K562 (cell line): ENCODE results near the gene TBC1D20. TPM values are rescaled to one million over a fixed set of nuclear protein-coding genes. Genes with fewer than 3 reads are reported as not detected.

Experiments used
- ATAC-seq: fragments of 200-7000 bp; cut with Tn5 transposase; 3 replicates; pipeline ENCODE4 v1.9.1; 2020; ENCODE audit warnings: moderate library complexity
- BruUV-seq: library from RNA; stranded (reverse); fragments of 400-500 nt; replicated peaks from 2 replicates; lab custom pipeline; 2021; lab: Mats Ljungman, UMichigan
- CTCF ChIA-PET: fragments of 300-600 bp; formaldehyde crosslinking; extraction: SDS; loops from one replicate; lab custom pipeline; 2021; ENCODE audit warnings: low intra/inter-chr PET ratio; lab: Yijun Ruan, JAX
- POLR2A ChIA-PET: fragments of 300-600, 350-650 bp; sonication (Branson Sonifier 250); formaldehyde crosslinking; extraction: SDS; loops from one replicate; lab custom pipeline; 2021; ENCODE audit warnings: antibody characterized with exemption, inconsistent platforms; lab: Yijun Ruan, JAX
- DNase-seq, 4 experiments: peaks; one replicate each; pipeline versions ENCODE4 v3.0.0 to v3.0.0-alpha.2; 2011 to 2018; ENCODE audit warnings: low spot score in 3 of 4, mixed read lengths in 3 of 4; ENCODE audit errors: extremely low read depth in 1 of 4
- FAIRE-seq: peaks from 2 replicates; lab custom pipeline; 2011; peaks lifted over from hg19 to GRCh38; lab: Jason Lieb, UNC
- H2AFZ ChIP-seq: 2 replicates; pipeline ENCODE4 v1.6.0; 2011; ENCODE audit warnings: low read depth, low read length, control low read depth, inconsistent platforms
- H3K27ac ChIP-seq: fragments of 200-600 bp; 3 replicates; pipeline ENCODE4 v1.8.0; 2011; ENCODE audit warnings: low read depth, mild to moderate bottlenecking, control low read depth, inconsistent platforms, low read length, moderate library complexity, mixed read lengths; ENCODE audit errors: extremely low read depth
- H3K27me3 ChIP-seq, 2 experiments: fragments of 300-600 bp in 1 of 2; 2 replicates in 1 of 2; 3 replicates in 1 of 2; pipeline versions ENCODE4 v1.6.0 to v1.8.0; 2011; ENCODE audit warnings: inconsistent platforms in 2 of 2, low read length in 2 of 2, mild to moderate bottlenecking in 1 of 2, mixed read lengths in 1 of 2, moderate library complexity in 1 of 2; ENCODE audit not compliant: control insufficient read depth in 2 of 2, insufficient read depth in 2 of 2
- H3K36me3 ChIP-seq: fragments of 300-600 bp; 3 replicates; pipeline ENCODE4 v1.8.0; 2011; ENCODE audit warnings: mild to moderate bottlenecking, low read length, inconsistent platforms; ENCODE audit not compliant: control insufficient read depth, insufficient read depth
- H3K4me1 ChIP-seq, 2 experiments: fragments of 200-600 bp in 1 of 2; replicated peaks in 1 of 2; 2 replicates in 1 of 2; 3 replicates in 1 of 2; pipeline versions ENCODE4 v1.5.1 to v1.8.0; 2011; ENCODE audit warnings: inconsistent platforms in 2 of 2, low read length in 2 of 2, mild to moderate bottlenecking in 1 of 2, mixed read lengths in 1 of 2, moderate library complexity in 1 of 2; ENCODE audit not compliant: control insufficient read depth in 2 of 2, insufficient read depth in 2 of 2
- H3K4me2 ChIP-seq: 2 replicates; pipeline ENCODE4 v1.6.1; 2011; ENCODE audit warnings: low read length, control low read depth, inconsistent platforms, mixed read lengths; ENCODE audit not compliant: insufficient read depth
- H3K4me3 ChIP-seq: fragments of 200-600 bp; sonication (generic), shearing (Covaris generic); 2 replicates; pipeline ENCODE4 v1.5.1; 2016; ENCODE audit warnings: control low read depth, inconsistent platforms
- H3K79me2 ChIP-seq: fragments of 200-600 bp; 3 replicates; pipeline ENCODE4 v1.8.0; 2011; ENCODE audit warnings: low read length, inconsistent platforms; ENCODE audit not compliant: control insufficient read depth, insufficient read depth
- H3K9ac ChIP-seq, 2 experiments: 2 replicates each; pipeline versions ENCODE4 v1.6.0 to v1.6.1; 2011; ENCODE audit warnings: low read depth in 2 of 2, low read length in 2 of 2, control low read depth in 1 of 2, inconsistent platforms in 1 of 2, mild to moderate bottlenecking in 1 of 2, mixed read lengths in 1 of 2; ENCODE audit not compliant: insufficient read depth in 1 of 2
- H3K9me1 ChIP-seq: one replicate; pipeline ENCODE4 v1.6.0; 2011; ENCODE audit warnings: inconsistent platforms, mild to moderate bottlenecking, low read length, moderate library complexity; ENCODE audit not compliant: control insufficient read depth, insufficient read depth
- H3K9me3 ChIP-seq: replicated peaks from 2 replicates; pipeline ENCODE4 v1.5.1; 2011; ENCODE audit warnings: low read depth, low read length, inconsistent platforms; ENCODE audit not compliant: control insufficient read depth, insufficient read depth
- H4K20me1 ChIP-seq: replicated peaks from 2 replicates; pipeline ENCODE4 v1.6.1; 2011; ENCODE audit warnings: low read length, inconsistent platforms, mixed read lengths; ENCODE audit not compliant: control insufficient read depth, insufficient read depth
- BCOR ChIP-seq: fragments of 450-650 bp; IDR thresholded peaks from 2 replicates; pipeline ENCODE4 v1.6.1; 2016
- ELF4 ChIP-seq: fragments of 450-650 bp; formaldehyde crosslinking; IDR thresholded peaks from 2 replicates; pipeline ENCODE4 v1.4.0; 2022; ENCODE audit warnings: missing genetic modification characterization
- KLF1 ChIP-seq: fragments of 450-650 bp; IDR thresholded peaks from 2 replicates; pipeline ENCODE4 v1.6.1; 2016; ENCODE audit warnings: missing genetic modification characterization, missing compliant biosample characterization
- NR4A1 ChIP-seq, 2 experiments: fragments of 250-450 bp in 1 of 2; fragments of 450-650 bp in 1 of 2; sonication (Bioruptor Pico) in 1 of 2; IDR thresholded peaks; 2 replicates each; pipeline versions ENCODE4 v1.4.0 to v1.6.1; 2016 to 2020; ENCODE audit warnings: mild to moderate bottlenecking in 2 of 2, missing compliant biosample characterization in 1 of 2, missing genetic modification characterization in 1 of 2, moderate library complexity in 1 of 2
- OTX1 ChIP-seq: fragments of 450-650 bp; formaldehyde crosslinking; IDR thresholded peaks from 2 replicates; pipeline ENCODE4 v1.4.0; 2022; ENCODE audit warnings: mild to moderate bottlenecking
- PCBP1 ChIP-seq: fragments of 200-400 bp; formaldehyde crosslinking; IDR thresholded peaks from 2 replicates; pipeline ENCODE4 v1.6.1; 2018; ENCODE audit warnings: mild to moderate bottlenecking, low read depth, low read length; ENCODE audit not compliant: poor library complexity, severe bottlenecking
- SRSF7 ChIP-seq: fragments of 200-400 bp; formaldehyde crosslinking; optimal IDR thresholded peaks from 2 replicates; pipeline ENCODE3; 2017; ENCODE audit warnings: mild to moderate bottlenecking, low read depth, low read length
- WHSC1 ChIP-seq: IDR thresholded peaks from one replicate; pipeline ENCODE4 v1.6.1; 2012; ENCODE audit warnings: low read length, control low read depth, inconsistent platforms
- ZNF584 ChIP-seq: fragments of 200-800 bp; sonication (Bioruptor generic); IDR thresholded peaks from 2 replicates; pipeline ENCODE4 v1.6.1; 2016; ENCODE audit warnings: low read depth, mild to moderate bottlenecking, missing genetic modification characterization, missing compliant biosample characterization
- WGBS: fragments of 100-300 bp; shearing (Covaris generic); methylation state at CpG from one replicate; pipeline ENCODE4 v1.1.6; 2016; ENCODE audit warnings: low coverage, mixed read lengths; ENCODE audit not compliant: insufficient coverage; ENCODE audit errors: missing lambda C conversion rate; 5-methylcytosine and 5-hydroxymethylcytosine counted together
- in situ Hi-C: fragments of 300-500 bp; cut with MboI; formaldehyde crosslinking; loops from 4 replicates; pipeline ENCODE4 v1.15.0; 2018; ENCODE audit warnings: inconsistent platforms, mixed read lengths
- intact Hi-C: fragments of 100-400 bp; cut with micrococcal nuclease; formaldehyde crosslinking; loops from 2 replicates; pipeline ENCODE4 v1.14.2; 2022
- polyA plus RNA-seq, 8 experiments: library from polyadenylated mRNA; depleted of rRNA in 4 of 8; stranded (reverse) in 5 of 8; unstranded in 3 of 8; fragments of >200 nt; fragmentation: Nextera tagmentation in 2 of 8; fragmentation: Illumina TruSeq in 1 of 8; extraction: Ambion mirVana in 2 of 8; extraction: Trizol in 1 of 8; gene quantifications; 2 replicates each; pipeline versions ENCODE4 v1.2.1 to v1.2.3, GENCODE V29; 2011 to 2014; ENCODE audit warnings: inconsistent platforms in 1 of 8, missing spikeins in 1 of 8
- total RNA-seq, 7 experiments: library from RNA; depleted of rRNA in 6 of 7; stranded (reverse); fragments of >200 nt in 6 of 7; fragmentation: Illumina TruSeq in 2 of 7; extraction: Trizol in 2 of 7; gene quantifications; 2 replicates each; pipeline versions ENCODE4 v1.2.1 to v1.2.3, GENCODE V29; 2011 to 2021; ENCODE audit warnings: low replicate concordance in 1 of 7
- TF ChIP-seq, protein P1 (sequence below): fragments of 250-450 bp; sonication (Bioruptor Pico); IDR thresholded peaks from 2 replicates; pipeline ENCODE4 v1.5.0; 2020; ENCODE audit warnings: mild to moderate bottlenecking
- TF ChIP-seq, protein P2 (sequence below): IDR thresholded peaks from 2 replicates; pipeline ENCODE4 v1.6.1; 2012; ENCODE audit warnings: low read depth, low read length, improper control_type of control experiment, borderline replicate concordance
- TF ChIP-seq, protein P3 (sequence below): fragments of 450-650 bp; IDR thresholded peaks from 2 replicates; pipeline ENCODE4 v1.6.1; 2016; ENCODE audit warnings: low read depth, mild to moderate bottlenecking, moderate library complexity

TBC1D20 gene
- total and polyA plus RNA-seq, 9 of the 15 experiments (the other 6 are each of a cell fraction or from before 2014, with no cell fraction given) = 7.0 to 25.3 (median 15.1) TPM

DNA sequence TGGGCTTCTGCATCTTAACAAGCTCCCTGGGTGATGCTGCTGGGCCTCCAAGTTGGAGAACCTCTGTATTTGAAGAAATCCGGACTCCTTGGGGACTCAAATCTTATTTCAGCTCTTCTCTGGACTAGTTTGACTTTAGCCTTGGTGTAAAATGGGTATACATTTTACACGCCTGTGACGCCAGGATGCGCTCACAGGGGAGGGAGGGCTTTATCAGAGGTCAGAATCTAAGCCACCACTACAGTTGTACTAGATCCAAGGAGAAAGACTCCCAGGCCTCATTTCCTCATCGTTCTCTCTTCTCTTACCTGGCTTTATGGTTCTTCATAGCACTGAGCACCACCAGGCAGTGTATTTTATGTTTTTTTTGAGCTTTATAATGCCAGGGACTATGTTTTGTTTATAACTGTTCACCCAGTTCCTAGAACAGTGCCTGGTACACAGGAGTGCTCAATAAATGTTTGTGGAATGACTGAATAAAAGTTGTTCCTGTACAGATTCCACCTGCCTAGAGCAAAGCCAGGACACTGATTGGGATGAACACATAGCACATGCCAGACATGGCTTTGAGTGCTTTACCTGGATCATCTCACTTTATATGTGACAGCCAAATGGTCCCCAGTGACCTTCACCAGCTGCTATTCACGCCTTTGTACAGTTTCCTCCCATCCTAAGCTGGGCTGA lies 59.3 kb downstream of the TBC1D20 start:
- peak overlapping the region; percentile 39; the same call in 1 of the 3 replicates for H3K27ac ChIP-seq
- peak; percentile 61; the same call in 1 of the 2 replicates for TF ChIP-seq ZNF584 (CRISPR knock-in tag)
- no peak for TF ChIP-seq WHSC1
- 0 out of 2 replicates have a peak, but pooled peaks have one; percentile 10 for TF ChIP-seq BCOR
- no peak for TF ChIP-seq OTX1
- TF ChIP-seq, protein P1, sequence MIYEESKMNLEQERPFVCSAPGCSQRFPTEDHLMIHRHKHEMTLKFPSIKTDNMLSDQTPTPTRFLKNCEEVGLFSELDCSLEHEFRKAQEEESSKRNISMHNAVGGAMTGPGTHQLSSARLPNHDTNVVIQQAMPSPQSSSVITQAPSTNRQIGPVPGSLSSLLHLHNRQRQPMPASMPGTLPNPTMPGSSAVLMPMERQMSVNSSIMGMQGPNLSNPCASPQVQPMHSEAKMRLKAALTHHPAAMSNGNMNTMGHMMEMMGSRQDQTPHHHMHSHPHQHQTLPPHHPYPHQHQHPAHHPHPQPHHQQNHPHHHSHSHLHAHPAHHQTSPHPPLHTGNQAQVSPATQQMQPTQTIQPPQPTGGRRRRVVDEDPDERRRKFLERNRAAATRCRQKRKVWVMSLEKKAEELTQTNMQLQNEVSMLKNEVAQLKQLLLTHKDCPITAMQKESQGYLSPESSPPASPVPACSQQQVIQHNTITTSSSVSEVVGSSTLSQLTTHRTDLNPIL (CRISPR knock-in tag) = no peak
- TF ChIP-seq PCBP1 = no peak
- TF ChIP-seq, protein P2, sequence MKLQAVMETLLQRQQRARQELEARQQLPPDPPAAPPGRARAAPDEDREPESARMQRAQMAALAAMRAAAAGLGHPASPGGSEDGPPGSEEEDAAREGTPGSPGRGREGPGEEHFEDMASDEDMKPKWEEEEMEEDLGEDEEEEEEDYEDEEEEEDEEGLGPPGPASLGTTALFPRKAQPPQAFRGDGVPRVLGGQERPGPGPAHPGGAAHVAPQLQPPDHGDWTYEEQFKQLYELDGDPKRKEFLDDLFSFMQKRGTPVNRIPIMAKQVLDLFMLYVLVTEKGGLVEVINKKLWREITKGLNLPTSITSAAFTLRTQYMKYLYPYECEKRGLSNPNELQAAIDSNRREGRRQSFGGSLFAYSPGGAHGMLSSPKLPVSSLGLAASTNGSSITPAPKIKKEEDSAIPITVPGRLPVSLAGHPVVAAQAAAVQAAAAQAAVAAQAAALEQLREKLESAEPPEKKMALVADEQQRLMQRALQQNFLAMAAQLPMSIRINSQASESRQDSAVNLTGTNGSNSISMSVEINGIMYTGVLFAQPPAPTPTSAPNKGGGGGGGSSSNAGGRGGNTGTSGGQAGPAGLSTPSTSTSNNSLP = no peak
- no peak for TF ChIP-seq SRSF7
- no peak for TF ChIP-seq ELF4 (CRISPR knock-in tag)
- TF ChIP-seq, protein P3, sequence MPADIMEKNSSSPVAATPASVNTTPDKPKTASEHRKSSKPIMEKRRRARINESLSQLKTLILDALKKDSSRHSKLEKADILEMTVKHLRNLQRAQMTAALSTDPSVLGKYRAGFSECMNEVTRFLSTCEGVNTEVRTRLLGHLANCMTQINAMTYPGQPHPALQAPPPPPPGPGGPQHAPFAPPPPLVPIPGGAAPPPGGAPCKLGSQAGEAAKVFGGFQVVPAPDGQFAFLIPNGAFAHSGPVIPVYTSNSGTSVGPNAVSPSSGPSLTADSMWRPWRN = no peak
- TF ChIP-seq NR4A1 (CRISPR knock-in tag; IDR thresholded peaks at IDR 0.05) = no peak
- TF ChIP-seq NR4A1 (tag; IDR thresholded peaks at IDR 0.05) = no peak
- no peak for TF ChIP-seq KLF1

More for the DNA sequence above, 59.3 kb downstream of the TBC1D20 start:
- Histone ChIP-seq H3K4me3 (no peak overlapping the region), H3K9me3 (0 out of 2 replicates have a peak, but pooled peaks cover 3% of the 10 kb centered on the region), H3K4me1 (peaks cover 15 to 38% of the 10 kb centered on the region in 2 experiments), H3K4me2 (no peak overlapping the region), H3K9ac (no peak overlapping the region), H2AFZ (no peak overlapping the region), H3K9me1 (no peaks in the 10 kb centered on the region), H3K79me2 (no peaks in the 10 kb centered on the region), H3K27me3 (no peaks in the 10 kb centered on the region), H3K36me3 (peaks cover under 1% of the 10 kb centered on the region; the same call in 1 of the 3 replicates), H4K20me1 (no peaks in the 10 kb centered on the region)
- intact Hi-C loops = loop anchor here (5.0 kb wide), 1 partner anchor 59 kb away; the partner anchor contains the start of gene TBC1D20
- ChIA-PET CTCF (no interaction called here), POLR2A (interaction anchor here (1.5 kb wide), 1 partner anchor 21 kb away, joined by 3 read pairs; no protein-coding TSS in a partner anchor)
- no peak for ATAC-seq
- no peak for FAIRE-seq
- no TSS peak for BruUV-seq
- in situ Hi-C loops = no loop called here
- WGBS = 85% methylated on average over 2 of the region's 6 CpGs
- DNase-seq = no peak
